HTR-8/SVneo (cell line): Measurements from ENCODE around the gene KANK4.

ENCODE experiments used
- DNase-seq: peaks from one replicate; pipeline ENCODE4 v3.0.0; 2011; ENCODE audit warnings: low spot score, mixed read lengths; ENCODE audit not compliant: insufficient read length
- FAIRE-seq: peaks from 2 replicates; lab custom pipeline; 2011; peaks lifted over from hg19 to GRCh38; lab: Jason Lieb, UNC

Gene KANK4

GRCh38 chr1:62337706-62338631, 18.7 kb upstream of the KANK4 start:
- FAIRE-seq (no peak), DNase-seq (no peak)

- DNase-seq: no peak
- FAIRE-seq: no peak
These were observed 17.9 kb upstream of the KANK4 start for GRCh38 chr1:62336995-62337705.

- FAIRE-seq: no peak
- no peak for DNase-seq
These were observed 17.4 kb upstream of the KANK4 start for GRCh38 chr1:62336638-62336994.

- DNase-seq (no peak), FAIRE-seq (no peak)
These were observed 16.4 kb upstream of the KANK4 start for GRCh38 chr1:62335656-62336055.

GRCh38 chr1:62334434-62334985, 15.3 kb upstream of the KANK4 start:
- DNase-seq (no peak), FAIRE-seq (no peak)

GRCh38 chr1:62333441-62333840, 14.2 kb upstream of the KANK4 start:
- DNase-seq: no peak
- FAIRE-seq: no peak

- DNase-seq: no peak
- no peak for FAIRE-seq
These were observed 8.3 kb upstream of the KANK4 start for GRCh38 chr1:62327360-62328055.

- DNase-seq: no peak
- FAIRE-seq: no peak
These were observed 6.4 kb upstream of the KANK4 start for GRCh38 chr1:62325681-62326080.

GRCh38 chr1:62325081-62325480, 5.8 kb upstream of the KANK4 start:
- peak; percentile 58 for DNase-seq
- no peak for FAIRE-seq

- FAIRE-seq: peak; percentile 33
- peak; percentile 74 for DNase-seq
These were observed 2.2 kb upstream of the KANK4 start for GRCh38 chr1:62321446-62321845.

- DNase-seq (no peak), FAIRE-seq (no peak)
These were observed 896 bp downstream of the KANK4 start for GRCh38 chr1:62318320-62318755.

GRCh38 chr1:62317021-62317768, 2.0 kb downstream of the KANK4 start:
- DNase-seq (no peak), FAIRE-seq (no peak)

GRCh38 chr1:62316135-62316534, 3.1 kb downstream of the KANK4 start:
- FAIRE-seq (no peak), DNase-seq (no peak)

GRCh38 chr1:62315387-62315786, 3.8 kb downstream of the KANK4 start:
- DNase-seq: no peak
- FAIRE-seq: no peak

GRCh38 chr1:62314454-62315350, 4.5 kb downstream of the KANK4 start:
- no peak for DNase-seq
- FAIRE-seq: no peak

- FAIRE-seq (no peak), DNase-seq (no peak)
These were observed 6.5 kb downstream of the KANK4 start for GRCh38 chr1:62312698-62313097.

- DNase-seq (no peak), FAIRE-seq (no peak)
These were observed 7.7 kb downstream of the KANK4 start for GRCh38 chr1:62311473-62311943.

GRCh38 chr1:62309906-62310305, 9.3 kb downstream of the KANK4 start:
- no peak for FAIRE-seq

GRCh38 chr1:62308606-62309005, 10.6 kb downstream of the KANK4 start:
- DNase-seq: no peak
- no peak for FAIRE-seq

More at GRCh38 chr1:62309906-62310305, 9.3 kb downstream of the KANK4 start:
- DNase-seq: no peak
